ENCODE measurements around the gene NIP7. TPM values are rescaled to one million over a fixed set of nuclear protein-coding genes. Genes with fewer than 3 reads are reported as not detected.
A peak's percentile ranks its signal among the peaks of the same experiment; 100 is the strongest.

Gene NIP7
- total and polyA plus RNA-seq, 4 donors: 14.5 to 23.2 (median 17.0) TPM

- TF ChIP-seq CTCF (IDR thresholded peaks at IDR 0.05; ENCODE audit: control extremely low read depth, extremely low read depth): no peak
- WGBS, 2 donors: 94 to 95% methylated on average over 4 of the region's 4 CpGs
Measured at GRCh38 chr16:69368866-69369265, 29.3 kb downstream of the NIP7 start.

GRCh38 chr16:69371564-69371963 is 32.0 kb downstream of the NIP7 start:
- no peak overlapping the region for H3K9ac ChIP-seq (ENCODE audit: insufficient read depth in 1 of 2, low read length in 2 of 2)
- 70 to 97% methylated on average over 2 of the region's 2 CpGs for WGBS, 2 donors
- DNase-seq: peak in 1 of 3 donors; percentile 7
- peaks cover 29 to 41% (median 35%) of the 10 kb centered on the region in 4 donors for H3K36me3 ChIP-seq (ENCODE audit: control insufficient read depth in 4 of 4, insufficient read depth in 4 of 4, low read length in 4 of 4)
- H3K4me3 ChIP-seq: no peak overlapping the region
- H3K27ac ChIP-seq (ENCODE audit: low read depth in 1 of 2, low read length in 1 of 2): no peak overlapping the region
- TF ChIP-seq CTCF (IDR thresholded peaks at IDR 0.05; ENCODE audit: control extremely low read depth, extremely low read depth): no peak
- H3K27me3 ChIP-seq (ENCODE audit: control insufficient read depth in 3 of 3, insufficient read depth in 3 of 3, low read length in 2 of 3): no peaks in the 10 kb centered on the region
- H3K4me1 ChIP-seq (ENCODE audit: control insufficient read depth in 5 of 5, insufficient read depth in 5 of 5, low read length in 5 of 5): no peaks in the 10 kb centered on the region
- no peak for ATAC-seq (ENCODE audit: insufficient read depth, low FRiP score)
- H3K9me3 ChIP-seq (ENCODE audit: control insufficient read depth in 4 of 4, insufficient read depth in 3 of 4, low read length in 3 of 4): no peaks in the 10 kb centered on the region

More at GRCh38 chr16:69368866-69369265, 29.3 kb downstream of the NIP7 start:
- H3K36me3 ChIP-seq (ENCODE audit: control insufficient read depth in 4 of 4, insufficient read depth in 4 of 4, low read length in 4 of 4): peaks cover 46 to 49% (median 47%) of the 10 kb centered on the region in 4 donors
- H3K27me3 ChIP-seq (ENCODE audit: control insufficient read depth in 3 of 3, insufficient read depth in 3 of 3, low read length in 2 of 3): no peaks in the 10 kb centered on the region
- H3K9ac ChIP-seq (ENCODE audit: insufficient read depth in 1 of 2, low read length in 2 of 2): no peak overlapping the region
- no peak overlapping the region for H3K27ac ChIP-seq (ENCODE audit: low read depth in 1 of 2, low read length in 1 of 2)
- no peaks in the 10 kb centered on the region for H3K9me3 ChIP-seq (ENCODE audit: control insufficient read depth in 4 of 4, insufficient read depth in 3 of 4, low read length in 3 of 4)
- DNase-seq (no peak), ATAC-seq (ENCODE audit: insufficient read depth, low FRiP score) (no peak)
- no peaks in the 10 kb centered on the region for H3K4me1 ChIP-seq (ENCODE audit: control insufficient read depth in 5 of 5, insufficient read depth in 5 of 5, low read length in 5 of 5)
- H3K4me3 ChIP-seq: no peak overlapping the region

GRCh38 chr16:69373019-69373418 is 33.4 kb downstream of the NIP7 start:
- DNase-seq: no peak
- H3K4me3 ChIP-seq: no peak overlapping the region
- WGBS, 2 donors: 92 to 98% methylated on average over 1 of the region's 1 CpG

More at GRCh38 chr16:69373019-69373418, 33.4 kb downstream of the NIP7 start:
- no peak for TF ChIP-seq CTCF (IDR thresholded peaks at IDR 0.05; ENCODE audit: control extremely low read depth, extremely low read depth)
- no peaks in the 10 kb centered on the region for H3K27me3 ChIP-seq (ENCODE audit: control insufficient read depth in 3 of 3, insufficient read depth in 3 of 3, low read length in 2 of 3)
- no peak for ATAC-seq (ENCODE audit: insufficient read depth, low FRiP score)
- H3K9me3 ChIP-seq (ENCODE audit: control insufficient read depth in 4 of 4, insufficient read depth in 3 of 4, low read length in 3 of 4): no peaks in the 10 kb centered on the region
- H3K36me3 ChIP-seq (ENCODE audit: control insufficient read depth in 4 of 4, insufficient read depth in 4 of 4, low read length in 4 of 4): peaks cover 19 to 38% (median 30%) of the 10 kb centered on the region in 4 donors
- no peak overlapping the region for H3K9ac ChIP-seq (ENCODE audit: insufficient read depth in 1 of 2, low read length in 2 of 2)
- H3K27ac ChIP-seq (ENCODE audit: low read depth in 1 of 2, low read length in 1 of 2): no peak overlapping the region
- H3K4me1 ChIP-seq (ENCODE audit: control insufficient read depth in 5 of 5, insufficient read depth in 5 of 5, low read length in 5 of 5): no peaks in the 10 kb centered on the region
